Activated gamma-delta T cell treated with anti-CD3 and anti-CD28 coated beads, Interleukin-2, amount 50 U/mL, for 16 hours (primary cell): ENCODE data around the gene SLC22A17.

Experiments used
- DNase-seq: peaks from one replicate; pipeline ENCODE4 v3.0.0-alpha.2; 2020; ENCODE audit warnings: low read depth

Gene SLC22A17

GRCh38 chr14:23361763-23362162, 9.1 kb upstream of the SLC22A17 start:
- no peak for DNase-seq

GRCh38 chr14:23361320-23361719, 8.6 kb upstream of the SLC22A17 start:
- no peak for DNase-seq

- no peak for DNase-seq
These were observed 7.8 kb upstream of the SLC22A17 start for GRCh38 chr14:23360496-23360895.

- no peak for DNase-seq
These were observed 7.2 kb upstream of the SLC22A17 start for GRCh38 chr14:23359722-23360447.

GRCh38 chr14:23359167-23359626, 6.5 kb upstream of the SLC22A17 start:
- DNase-seq = no peak

GRCh38 chr14:23358553-23359166, 6.0 kb upstream of the SLC22A17 start:
- no peak for DNase-seq

- DNase-seq = no peak
These were observed 5.4 kb upstream of the SLC22A17 start for GRCh38 chr14:23358042-23358441.

- DNase-seq = no peak
These were observed 4.6 kb upstream of the SLC22A17 start for GRCh38 chr14:23357261-23357660.

GRCh38 chr14:23356662-23357061, 4.0 kb upstream of the SLC22A17 start:
- no peak for DNase-seq

GRCh38 chr14:23355871-23356435, 3.3 kb upstream of the SLC22A17 start:
- no peak for DNase-seq

GRCh38 chr14:23354990-23355389, 2.3 kb upstream of the SLC22A17 start:
- no peak for DNase-seq

GRCh38 chr14:23353433-23353780, 720 bp upstream of the SLC22A17 start:
- DNase-seq = no peak

- no peak for DNase-seq
These were observed 794 bp downstream of the SLC22A17 start for GRCh38 chr14:23351681-23352505.

GRCh38 chr14:23349156-23349845, 3.4 kb downstream of the SLC22A17 start:
- no peak for DNase-seq

GRCh38 chr14:23348297-23348655, 4.4 kb downstream of the SLC22A17 start:
- DNase-seq = no peak

- no peak for DNase-seq
These were observed 5.0 kb downstream of the SLC22A17 start for GRCh38 chr14:23347406-23348296.

- DNase-seq = no peak
These were observed 5.8 kb downstream of the SLC22A17 start for GRCh38 chr14:23346693-23347405.

GRCh38 chr14:23345987-23346692, 6.5 kb downstream of the SLC22A17 start:
- no peak for DNase-seq

GRCh38 chr14:23344481-23344880, 8.2 kb downstream of the SLC22A17 start:
- no peak for DNase-seq
